Head of caudate nucleus (tissue), 42 donors: ENCODE results near the gene RTEL1.
"Not testable (repeated sequence)": the region's sequence is repeated elsewhere in the genome, so short reads cannot be mapped to it uniquely, and the experiment has no call there.

Experiments
- DNase-seq, 42 donors: peaks; one replicate each; pipeline versions ENCODE4 v3.0.0 to v3.0.0-alpha.2; 2020 to 2021; ENCODE audit warnings: mixed read lengths in 7 of 42
- intact Hi-C: fragments of 100-400 bp; cut with DNase I; formaldehyde crosslinking; loops from one replicate; pipeline ENCODE4 v1.15.0; 2022

Gene RTEL1

GRCh38 chr20:63660622-63661021 lies 2.5 kb downstream of the RTEL1 start:
- intact Hi-C loops, result no loop called here
- no peak for DNase-seq

DNA sequence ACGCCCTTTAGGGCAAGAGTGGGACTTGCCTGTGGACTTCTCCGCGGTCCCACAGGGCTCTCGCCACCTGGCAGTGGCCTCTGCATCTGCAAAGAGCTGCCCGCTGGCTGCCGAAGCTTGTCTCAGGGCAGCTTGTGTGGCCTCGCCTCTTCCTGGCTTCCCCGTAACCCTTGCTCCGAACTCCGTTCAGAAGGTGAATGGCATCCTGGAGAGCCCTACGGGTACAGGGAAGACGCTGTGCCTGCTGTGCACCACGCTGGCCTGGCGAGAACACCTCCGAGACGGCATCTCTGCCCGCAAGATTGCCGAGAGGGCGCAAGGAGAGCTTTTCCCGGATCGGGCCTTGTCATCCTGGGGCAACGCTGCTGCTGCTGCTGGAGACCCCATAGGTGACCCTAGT lies 3.0 kb downstream of the RTEL1 start:
- no peak for DNase-seq
- intact Hi-C loops, result no loop called here

GRCh38 chr20:63661959-63662812 lies 4.1 kb downstream of the RTEL1 start:
- no peak for DNase-seq
- intact Hi-C loops, result no loop called here

DNA sequence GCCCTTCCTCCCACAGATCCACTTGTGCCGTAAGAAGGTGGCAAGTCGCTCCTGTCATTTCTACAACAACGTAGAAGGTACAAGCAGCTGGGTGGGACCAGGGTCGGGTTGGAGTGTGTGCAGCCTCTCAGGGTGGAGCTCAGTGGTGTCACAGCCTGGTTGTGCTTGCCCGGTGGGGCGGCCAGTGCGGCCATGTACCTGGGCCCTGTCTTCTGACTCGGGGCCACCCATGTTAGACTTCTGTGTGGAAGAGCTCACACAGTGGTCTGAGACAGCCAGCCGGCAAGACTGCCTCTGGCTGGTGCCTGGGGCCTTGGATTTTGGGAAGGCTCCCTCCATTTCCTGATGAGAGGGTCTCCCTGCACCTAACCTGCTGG lies 4.7 kb downstream of the RTEL1 start:
- intact Hi-C loops, result no loop called here
- DNase-seq, result no peak

- intact Hi-C loops, result no loop called here
- no peak for DNase-seq
These were observed 5.4 kb downstream of the RTEL1 start for GRCh38 chr20:63663332-63664066.

- DNase-seq, result no peak
- intact Hi-C loops, result no loop called here
These were observed 6.2 kb downstream of the RTEL1 start for GRCh38 chr20:63664143-63664851.

DNA sequence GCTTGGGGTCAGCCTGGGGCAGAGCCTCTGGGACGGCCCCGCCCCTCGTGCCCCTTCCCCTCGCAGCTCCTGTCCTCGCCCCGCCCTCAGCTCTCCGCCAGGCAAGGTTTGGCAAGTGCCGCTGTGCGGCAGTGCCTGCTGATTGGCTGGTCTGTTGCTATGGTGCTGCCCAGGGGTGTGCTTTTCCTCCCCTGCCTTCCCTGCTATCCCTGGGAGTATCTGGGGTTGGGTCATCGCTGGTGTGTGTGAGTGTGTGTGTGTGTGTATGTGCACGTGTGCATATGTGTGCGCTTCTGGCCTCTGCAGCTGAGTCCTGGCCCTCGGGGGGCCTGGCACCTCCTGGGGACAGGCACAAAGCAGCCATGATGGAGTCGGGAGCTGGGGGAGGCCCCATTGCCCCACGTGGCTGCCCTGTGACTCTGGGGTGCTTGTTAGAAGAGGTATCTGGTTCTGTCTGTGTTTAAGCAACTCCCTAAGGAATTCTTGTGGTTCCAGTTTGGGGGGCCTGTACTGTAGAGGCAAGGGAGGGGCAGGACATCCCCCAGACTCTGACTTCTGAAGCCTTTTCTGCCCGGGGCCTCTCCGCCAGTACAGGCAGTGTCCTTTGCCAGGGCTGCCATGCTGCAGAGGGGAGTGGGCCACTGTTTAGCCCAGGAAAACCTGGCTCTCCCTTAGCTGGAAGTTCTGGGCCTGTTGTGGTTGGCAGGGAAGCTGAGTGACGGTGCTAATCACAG lies 6.9 kb downstream of the RTEL1 start:
- DNase-seq, result peak; percentile 56 to 91 (median 80)
- intact Hi-C loops, result no loop called here

GRCh38 chr20:63665708-63666107 lies 7.6 kb downstream of the RTEL1 start:
- no peak for DNase-seq
- intact Hi-C loops, result no loop called here

GRCh38 chr20:63667858-63668257 lies 9.7 kb downstream of the RTEL1 start:
- DNase-seq, result no peak
- intact Hi-C loops, result no loop called here

DNA sequence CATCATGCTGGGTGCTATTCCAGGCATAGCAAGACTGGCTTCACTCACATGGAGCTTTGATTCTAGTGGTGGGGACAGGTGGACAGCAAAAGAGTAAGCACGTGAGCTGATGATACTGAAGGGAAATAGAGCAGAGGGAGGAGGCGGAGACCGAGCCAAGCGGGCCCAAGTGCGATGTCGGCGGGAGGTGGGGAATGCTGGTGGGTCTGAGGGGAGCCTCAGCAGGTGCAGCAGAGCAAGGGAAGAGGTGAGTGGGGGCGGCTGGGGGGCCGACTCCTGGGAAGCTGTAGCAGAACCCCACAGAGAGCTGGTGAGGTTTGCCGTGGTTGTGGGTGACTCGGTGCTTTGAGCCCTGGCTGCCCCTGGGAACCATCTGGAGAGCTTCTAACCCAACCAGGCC lies 10.2 kb downstream of the RTEL1 start:
- no peak for DNase-seq
- intact Hi-C loops, result no loop called here

DNA sequence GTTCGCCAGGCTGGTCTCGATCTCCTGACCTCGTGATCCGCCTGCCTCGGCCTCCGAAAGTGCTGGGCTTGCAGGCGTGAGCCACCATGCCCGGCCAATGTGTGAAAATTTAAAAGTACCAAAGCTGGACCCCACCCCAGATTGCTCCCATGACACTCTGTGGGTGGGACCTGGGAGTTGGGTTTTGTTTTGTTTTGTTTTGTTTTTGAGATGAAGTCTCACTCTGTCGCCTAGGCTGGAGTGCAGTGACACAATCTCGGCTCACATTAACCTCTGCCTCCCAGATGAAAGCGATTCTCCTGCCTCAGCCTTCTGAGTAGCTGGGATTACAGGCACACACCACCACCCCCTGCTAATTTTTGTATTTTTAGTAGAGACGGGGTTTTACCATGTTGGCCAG lies 13.6 kb downstream of the RTEL1 start:
- DNase-seq, intact Hi-C loops: not testable (repeated sequence)

- DNase-seq, result no peak
- intact Hi-C loops, result no loop called here
These were observed 14.6 kb downstream of the RTEL1 start for GRCh38 chr20:63672666-63673065.

DNA sequence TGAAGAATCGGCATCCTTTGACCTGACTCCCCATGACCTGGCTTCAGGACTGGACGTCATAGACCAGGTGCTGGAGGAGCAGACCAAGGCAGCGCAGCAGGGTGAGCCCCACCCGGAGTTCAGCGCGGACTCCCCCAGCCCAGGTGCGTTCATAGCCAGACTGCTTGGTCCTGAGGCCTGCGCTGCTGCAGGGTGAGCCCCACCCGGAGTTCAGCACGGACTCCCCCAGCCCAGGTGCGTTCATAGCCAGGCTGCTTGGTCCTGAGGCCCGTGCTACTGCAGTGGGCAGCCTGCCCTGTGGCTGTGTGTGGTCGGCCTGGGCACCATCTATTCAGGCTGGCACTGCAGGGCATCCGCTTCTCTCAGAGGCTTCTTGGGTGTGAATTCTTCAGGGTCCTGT lies 15.8 kb downstream of the RTEL1 start:
- DNase-seq, result no peak
- intact Hi-C loops, result no loop called here

GRCh38 chr20:63675681-63676368 lies 17.7 kb downstream of the RTEL1 start:
- DNase-seq, result peak in 21 of 42 donors; percentile 8 to 81 (median 53)
- intact Hi-C loops, result no loop called here

DNA sequence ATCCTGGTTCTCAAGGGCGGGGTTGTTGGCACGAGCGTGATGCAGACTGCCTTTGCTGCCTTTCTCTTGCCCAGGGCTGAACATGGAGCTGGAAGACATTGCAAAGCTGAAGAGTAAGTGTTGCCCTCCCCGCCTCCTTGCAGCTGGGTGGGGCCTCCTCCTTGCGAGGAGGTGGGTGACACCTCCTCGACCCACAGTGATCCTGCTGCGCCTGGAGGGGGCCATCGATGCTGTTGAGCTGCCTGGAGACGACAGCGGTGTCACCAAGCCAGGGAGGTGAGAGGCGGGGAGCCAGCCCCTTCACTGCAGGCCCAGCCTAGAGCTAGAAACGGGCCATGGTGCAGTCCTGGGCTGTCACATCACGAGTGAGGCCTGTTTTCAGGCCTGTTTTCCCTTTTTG lies 20.0 kb downstream of the RTEL1 start:
- peak in 28 of 42 donors; percentile 18 to 78 (median 48) for DNase-seq
- intact Hi-C loops, result no loop called here

- intact Hi-C loops, result no loop called here
- DNase-seq, result no peak
These were observed 20.8 kb downstream of the RTEL1 start for GRCh38 chr20:63678667-63679465.

- no peak for DNase-seq
- intact Hi-C loops, result no loop called here
These were observed 21.7 kb downstream of the RTEL1 start for GRCh38 chr20:63679799-63680305.

DNA sequence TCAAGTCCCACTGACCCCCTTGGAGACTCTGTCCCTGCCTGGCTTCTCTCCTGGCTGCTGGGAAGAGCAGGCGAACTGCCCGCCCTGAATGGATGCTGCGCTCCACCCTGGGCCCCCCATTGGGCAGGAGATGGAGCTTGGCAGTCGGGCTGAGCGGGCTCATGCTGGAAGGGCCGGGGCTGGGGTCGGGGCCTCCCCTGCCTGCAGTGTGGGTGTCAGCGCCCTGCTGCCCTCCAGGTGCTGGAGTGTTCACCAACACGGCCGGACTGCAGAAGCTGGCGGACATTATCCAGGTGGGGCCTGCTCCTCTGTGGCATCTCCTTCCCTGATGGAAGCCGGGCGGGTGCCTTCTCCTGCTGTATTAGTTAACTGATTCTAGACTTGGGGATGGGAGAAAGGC lies 22.3 kb downstream of the RTEL1 start:
- intact Hi-C loops, result no loop called here
- DNase-seq, result no peak
